ENCODE results near the gene ENTPD6. TPM values are rescaled to one million over a fixed set of nuclear protein-coding genes. Genes with fewer than 3 reads are reported as not detected.

The ENTPD6 gene
- total RNA-seq, 1 experiment from 2014 or later = 80.4 TPM

DNA sequence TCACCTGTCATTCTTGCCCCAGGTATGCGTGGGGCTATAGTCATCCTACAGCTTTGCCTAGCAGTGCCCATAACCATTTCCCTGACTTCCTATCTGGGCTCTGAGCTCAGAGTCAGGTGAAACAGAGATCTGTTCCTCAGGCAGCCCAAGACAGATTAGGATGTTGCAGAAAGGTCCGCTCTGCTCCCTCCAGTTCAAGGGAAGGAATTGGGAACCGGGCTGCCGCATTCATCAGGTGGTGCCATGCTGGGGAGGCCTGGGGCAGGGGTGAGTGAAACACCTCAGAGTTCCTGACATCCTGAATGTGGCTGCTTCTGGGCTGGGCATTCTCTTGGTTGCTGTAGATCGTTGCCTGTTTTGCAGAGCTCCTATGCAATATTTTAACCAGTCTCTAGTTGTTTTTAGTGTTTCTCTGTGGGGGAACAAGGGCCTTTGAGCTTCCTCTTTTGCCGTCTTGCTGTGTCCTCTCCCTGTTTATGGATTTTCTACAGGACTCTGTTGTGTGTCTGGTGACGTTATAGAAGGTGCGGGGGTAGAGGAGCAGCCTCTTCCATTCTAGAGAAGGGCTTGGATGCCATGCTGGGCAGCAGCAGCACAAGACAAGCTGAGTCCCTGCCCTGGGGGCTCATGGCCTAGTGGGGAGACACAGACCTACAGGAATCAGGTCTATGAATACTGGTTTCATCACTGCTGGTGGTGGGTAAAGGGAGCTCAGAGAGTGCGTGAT, 9.2 kb downstream of the ENTPD6 start:
- Histone ChIP-seq H4K20me1 (ENCODE audit: insufficient read depth) (peaks cover 2% of the 10 kb centered on the region; the same call in 1 of the 2 replicates), H3K36me3 (ENCODE audit: low read depth) (peaks cover 24% of the 10 kb centered on the region; the same call in 1 of the 2 replicates), H3K4me3 (no peak overlapping the region), H3F3A (ENCODE audit: insufficient read depth, low read depth) (no peaks in the 10 kb centered on the region; the same call in 1 of the 2 replicates), H3K9me2 (ENCODE audit: insufficient read depth) (no peaks in the 10 kb centered on the region), H3K27ac (no peak overlapping the region), H2AFZ (no peak overlapping the region), H3K79me2 (ENCODE audit: low read depth) (peaks cover 61% of the 10 kb centered on the region), H3K27me3 (ENCODE audit: insufficient read depth, low read depth) (no peaks in the 10 kb centered on the region), H3K9me3 (ENCODE audit: insufficient read depth, low read depth) (no peaks in the 10 kb centered on the region), H3K4me2 (no peak overlapping the region), H3K4me1 (replicated peaks; ENCODE audit: insufficient read depth) (no peaks in the 10 kb centered on the region)
- intact Hi-C loops (cut with micrococcal nuclease; ENCODE audit: unreplicated experiment) = no loop called here
- no peak for TF ChIP-seq EZH2 (IDR thresholded peaks at IDR 0.05; ENCODE audit: low read depth)
- TF ChIP-seq, protein P1, sequence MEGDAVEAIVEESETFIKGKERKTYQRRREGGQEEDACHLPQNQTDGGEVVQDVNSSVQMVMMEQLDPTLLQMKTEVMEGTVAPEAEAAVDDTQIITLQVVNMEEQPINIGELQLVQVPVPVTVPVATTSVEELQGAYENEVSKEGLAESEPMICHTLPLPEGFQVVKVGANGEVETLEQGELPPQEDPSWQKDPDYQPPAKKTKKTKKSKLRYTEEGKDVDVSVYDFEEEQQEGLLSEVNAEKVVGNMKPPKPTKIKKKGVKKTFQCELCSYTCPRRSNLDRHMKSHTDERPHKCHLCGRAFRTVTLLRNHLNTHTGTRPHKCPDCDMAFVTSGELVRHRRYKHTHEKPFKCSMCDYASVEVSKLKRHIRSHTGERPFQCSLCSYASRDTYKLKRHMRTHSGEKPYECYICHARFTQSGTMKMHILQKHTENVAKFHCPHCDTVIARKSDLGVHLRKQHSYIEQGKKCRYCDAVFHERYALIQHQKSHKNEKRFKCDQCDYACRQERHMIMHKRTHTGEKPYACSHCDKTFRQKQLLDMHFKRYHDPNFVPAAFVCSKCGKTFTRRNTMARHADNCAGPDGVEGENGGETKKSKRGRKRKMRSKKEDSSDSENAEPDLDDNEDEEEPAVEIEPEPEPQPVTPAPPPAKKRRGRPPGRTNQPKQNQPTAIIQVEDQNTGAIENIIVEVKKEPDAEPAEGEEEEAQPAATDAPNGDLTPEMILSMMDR (conservative IDR thresholded peaks at IDR 0.05) = no peak
- no TSS peak for BruUV-seq (replicated peaks)
- DNase-seq = no peak
- ChIA-PET CTCF (no interaction called here), POLR2A (ENCODE audit: unreplicated experiment) (interaction anchor here (0.5 kb wide), 1 partner anchor 177 kb away, joined by 20 read pairs; no protein-coding TSS in a partner anchor)

DNA sequence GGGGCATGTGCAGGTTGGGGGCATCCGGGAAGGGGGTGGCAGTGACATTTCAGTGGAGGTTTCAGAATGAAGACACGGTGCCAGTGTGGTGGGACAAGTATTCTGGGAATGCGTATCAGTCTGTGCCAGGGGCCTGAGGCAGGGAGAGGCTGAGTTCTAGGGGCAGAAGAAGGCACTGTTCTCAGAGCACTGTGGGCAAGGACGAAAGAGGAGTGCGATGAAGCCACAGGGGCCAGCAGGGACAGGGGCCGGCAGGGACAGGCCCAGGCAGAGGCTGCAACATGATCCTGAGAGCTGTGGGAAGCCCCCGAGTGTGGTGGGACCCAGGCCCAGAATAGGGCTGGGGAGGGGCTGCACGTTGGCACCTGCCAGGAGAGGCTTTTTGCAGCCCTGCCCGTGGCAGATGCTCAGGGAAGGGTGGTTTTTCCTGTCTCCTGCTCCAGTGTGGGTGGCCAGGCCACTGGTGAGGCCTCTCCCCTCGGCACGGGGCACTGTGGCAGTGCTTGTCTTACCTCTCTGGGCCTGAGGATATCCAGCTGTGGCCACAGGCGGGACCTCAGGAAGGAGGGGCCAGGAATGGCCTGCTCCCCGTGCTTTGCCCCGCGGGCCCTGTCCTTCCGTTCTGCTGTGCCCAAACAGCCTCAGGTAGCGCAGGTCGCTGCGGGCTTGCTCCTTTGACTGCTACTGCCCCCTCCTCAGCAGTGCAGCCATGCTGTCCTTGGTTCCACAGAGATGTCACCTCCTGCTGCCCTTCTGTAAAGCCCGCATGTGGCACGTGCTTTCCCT, 10.0 kb downstream of the ENTPD6 start:
- Histone ChIP-seq H3K9me2 (ENCODE audit: insufficient read depth) (no peaks in the 10 kb centered on the region), H3K79me2 (ENCODE audit: low read depth) (peaks cover 53% of the 10 kb centered on the region), H3K4me1 (replicated peaks; ENCODE audit: insufficient read depth) (no peaks in the 10 kb centered on the region), H2AFZ (no peak overlapping the region), H3K4me2 (no peak overlapping the region), H4K20me1 (ENCODE audit: insufficient read depth) (no peaks in the 10 kb centered on the region; the same call in 1 of the 2 replicates), H3K36me3 (ENCODE audit: low read depth) (peaks cover 21% of the 10 kb centered on the region; the same call in 1 of the 2 replicates), H3F3A (ENCODE audit: insufficient read depth, low read depth) (no peaks in the 10 kb centered on the region), H3K4me3 (no peak overlapping the region), H3K27me3 (ENCODE audit: insufficient read depth, low read depth) (no peaks in the 10 kb centered on the region), H3K9me3 (ENCODE audit: insufficient read depth, low read depth) (no peaks in the 10 kb centered on the region), H3K27ac (no peak overlapping the region)
- CTCF ChIA-PET = no interaction called here
- no peak for DNase-seq
- intact Hi-C loops (cut with micrococcal nuclease; ENCODE audit: unreplicated experiment) = no loop called here
- no peak for TF ChIP-seq EZH2 (IDR thresholded peaks at IDR 0.05; ENCODE audit: low read depth)
- TF ChIP-seq, protein P1 (conservative IDR thresholded peaks at IDR 0.05) = no peak
- POLR2A ChIA-PET (ENCODE audit: unreplicated experiment) = no interaction called here
- BruUV-seq (replicated peaks) = no TSS peak

DNA sequence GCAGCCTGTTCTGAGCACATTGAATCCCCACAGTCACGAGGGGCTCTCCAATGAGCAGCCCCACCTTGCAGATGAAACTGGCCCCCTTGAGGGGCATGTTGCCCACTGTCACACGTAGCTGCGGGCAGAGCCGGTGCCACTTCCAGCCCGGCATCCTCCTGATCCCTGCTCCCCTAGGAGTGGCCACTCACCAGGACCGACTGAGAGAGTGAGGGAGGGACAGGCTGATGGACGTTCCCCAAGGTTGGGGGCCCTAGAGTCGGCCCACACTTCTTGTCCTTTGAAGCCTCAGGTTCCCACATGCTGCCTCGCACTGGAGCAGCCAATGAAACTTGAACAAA, 10.5 kb downstream of the ENTPD6 start:
- no peaks in the 10 kb centered on the region for H3K4me1 ChIP-seq (replicated peaks; ENCODE audit: insufficient read depth)
- no peak for TF ChIP-seq EZH2 (IDR thresholded peaks at IDR 0.05; ENCODE audit: low read depth)
- TF ChIP-seq, protein P1 (conservative IDR thresholded peaks at IDR 0.05) = no peak
- no peak for DNase-seq
- no TSS peak for BruUV-seq (replicated peaks)
- no peaks in the 10 kb centered on the region for H3K27me3 ChIP-seq (ENCODE audit: insufficient read depth, low read depth)
- H3K27ac ChIP-seq = no peak overlapping the region
- peaks cover 20% of the 10 kb centered on the region; the same call in 1 of the 2 replicates for H3K36me3 ChIP-seq (ENCODE audit: low read depth)
- intact Hi-C loops (cut with micrococcal nuclease; ENCODE audit: unreplicated experiment) = no loop called here
- no peak overlapping the region for H3K4me3 ChIP-seq
- H4K20me1 ChIP-seq (ENCODE audit: insufficient read depth) = no peaks in the 10 kb centered on the region; the same call in 1 of the 2 replicates
- no peaks in the 10 kb centered on the region for H3F3A ChIP-seq (ENCODE audit: insufficient read depth, low read depth)
- no peak overlapping the region for H3K4me2 ChIP-seq
- H2AFZ ChIP-seq = no peak overlapping the region
- CTCF ChIA-PET = no interaction called here
- H3K9me3 ChIP-seq (ENCODE audit: insufficient read depth, low read depth) = no peaks in the 10 kb centered on the region
- H3K79me2 ChIP-seq (ENCODE audit: low read depth) = peaks cover 48% of the 10 kb centered on the region
- POLR2A ChIA-PET (ENCODE audit: unreplicated experiment) = no interaction called here
- H3K9me2 ChIP-seq (ENCODE audit: insufficient read depth) = no peaks in the 10 kb centered on the region

All from PC-9 (cell line).